ENCODE data around the gene DIP2B.

DNA sequence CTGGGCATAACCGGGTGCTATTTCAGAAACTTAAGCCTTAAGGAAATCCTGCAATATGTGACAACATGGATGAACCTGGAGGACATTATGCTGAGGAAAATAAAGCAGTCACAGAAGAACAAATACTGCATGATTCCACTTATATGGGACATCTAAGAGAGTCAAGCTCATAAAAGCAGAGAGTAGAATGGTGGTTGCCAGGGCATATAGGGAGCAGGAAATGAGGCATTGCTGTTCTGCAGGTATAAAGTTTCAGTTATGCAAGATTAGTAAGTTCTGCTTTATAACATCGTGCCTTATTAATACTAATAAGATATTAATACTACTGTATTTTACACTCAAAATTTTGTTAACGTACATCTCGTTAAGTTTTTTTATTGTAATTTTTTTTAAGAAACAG lies 134.9 kb downstream of the DIP2B start:
- TF ChIP-seq POLR2A (IDR thresholded peaks at IDR 0.05) (no peak), POLR2AphosphoS5 (IDR thresholded peaks at IDR 0.05) (no peak), EP300 (IDR thresholded peaks at IDR 0.05) (no peak)
- TF ChIP-seq, protein P1, sequence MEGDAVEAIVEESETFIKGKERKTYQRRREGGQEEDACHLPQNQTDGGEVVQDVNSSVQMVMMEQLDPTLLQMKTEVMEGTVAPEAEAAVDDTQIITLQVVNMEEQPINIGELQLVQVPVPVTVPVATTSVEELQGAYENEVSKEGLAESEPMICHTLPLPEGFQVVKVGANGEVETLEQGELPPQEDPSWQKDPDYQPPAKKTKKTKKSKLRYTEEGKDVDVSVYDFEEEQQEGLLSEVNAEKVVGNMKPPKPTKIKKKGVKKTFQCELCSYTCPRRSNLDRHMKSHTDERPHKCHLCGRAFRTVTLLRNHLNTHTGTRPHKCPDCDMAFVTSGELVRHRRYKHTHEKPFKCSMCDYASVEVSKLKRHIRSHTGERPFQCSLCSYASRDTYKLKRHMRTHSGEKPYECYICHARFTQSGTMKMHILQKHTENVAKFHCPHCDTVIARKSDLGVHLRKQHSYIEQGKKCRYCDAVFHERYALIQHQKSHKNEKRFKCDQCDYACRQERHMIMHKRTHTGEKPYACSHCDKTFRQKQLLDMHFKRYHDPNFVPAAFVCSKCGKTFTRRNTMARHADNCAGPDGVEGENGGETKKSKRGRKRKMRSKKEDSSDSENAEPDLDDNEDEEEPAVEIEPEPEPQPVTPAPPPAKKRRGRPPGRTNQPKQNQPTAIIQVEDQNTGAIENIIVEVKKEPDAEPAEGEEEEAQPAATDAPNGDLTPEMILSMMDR (IDR thresholded peaks at IDR 0.05) = no peak

Measured in upper lobe of left lung (tissue), 4 donors.